B cell (primary cell): Measurements from ENCODE around the gene YIPF2. TPM values are rescaled to one million over a fixed set of nuclear protein-coding genes. Genes with fewer than 3 reads are reported as not detected.

Experiments
- ATAC-seq: fragments of 200-7000 bp; cut with Tn5 transposase; one replicate; pipeline ENCODE4 v1.10.0; 2021; ENCODE audit warnings: low read depth, mild to moderate bottlenecking, moderate number of reproducible peaks, moderate library complexity
- CTCF ChIA-PET: fragments of 350-600 bp; sonication (Branson Sonifier 250); formaldehyde crosslinking; loops from one replicate; lab custom pipeline; 2021; ENCODE audit warnings: antibody characterized with exemption, inconsistent platforms; lab: Charles Lee
- POLR2A ChIA-PET: fragments of 350-600 bp; sonication (Branson Sonifier 250); formaldehyde crosslinking; loops from one replicate; lab custom pipeline; 2021; ENCODE audit warnings: antibody characterized with exemption; lab: Charles Lee
- DNase-seq: peaks from one replicate; pipeline ENCODE4 v3.0.0; 2013
- H2AFZ ChIP-seq: 2 replicates; pipeline ENCODE4 v1.6.1; 2012; ENCODE audit warnings: mild to moderate bottlenecking, low read depth, low read length; ENCODE audit not compliant: insufficient read depth, poor library complexity, severe bottlenecking
- H3K27ac ChIP-seq, 2 donors: 1 replicate in 1 of 2; 2 replicates in 1 of 2; pipeline ENCODE4 v1.5.1; 2012 to 2013; ENCODE audit warnings: low read length in 2 of 2, mild to moderate bottlenecking in 2 of 2, moderate library complexity in 1 of 2
- H3K27me3 ChIP-seq, 4 experiments: fragments of 200-600 bp in 1 of 4; sonication (generic) in 1 of 4; replicated peaks in 1 of 4; 1 replicate in 2 of 4; 2 replicates in 2 of 4; pipeline versions ENCODE4 v1.6.1 to v1.7.0; 2013 to 2016; ENCODE audit warnings: low read length in 3 of 4, mild to moderate bottlenecking in 2 of 4, mixed read lengths in 1 of 4, moderate library complexity in 1 of 4; ENCODE audit not compliant: insufficient read depth in 4 of 4, control insufficient read depth in 3 of 4; ENCODE audit errors: control extremely low read depth in 1 of 4
- H3K36me3 ChIP-seq, 2 experiments: replicated peaks in 1 of 2; 1 replicate in 1 of 2; 2 replicates in 1 of 2; pipeline versions ENCODE4 v1.6.1 to v1.7.1; 2013; ENCODE audit warnings: low read length in 1 of 2; ENCODE audit not compliant: insufficient read depth in 2 of 2, control insufficient read depth in 1 of 2; ENCODE audit errors: control extremely low read depth in 1 of 2, extremely low read depth in 1 of 2
- H3K4me1 ChIP-seq, 2 donors: fragments of 200-600 bp in 1 of 2; sonication (generic) in 1 of 2; 1 replicate in 1 of 2; 2 replicates in 1 of 2; pipeline versions ENCODE4 v1.5.1 to v1.6.1; 2013 to 2017; ENCODE audit warnings: low read length in 2 of 2; ENCODE audit not compliant: control insufficient read depth in 2 of 2, insufficient read depth in 2 of 2
- H3K4me2 ChIP-seq: replicated peaks from 2 replicates; pipeline ENCODE3; 2012; ENCODE audit warnings: mild to moderate bottlenecking, low read depth, low read length; ENCODE audit not compliant: poor library complexity, severe bottlenecking
- H3K4me3 ChIP-seq, 5 experiments: fragments of 200-600 bp in 1 of 5; sonication (generic) in 1 of 5; 1 replicate in 3 of 5; 2 replicates in 2 of 5; pipeline versions ENCODE4 v1.5.1 to v1.7.0; 2011 to 2016; ENCODE audit warnings: low read length in 4 of 5, mild to moderate bottlenecking in 4 of 5, low read depth in 2 of 5, control low read depth in 1 of 5, moderate library complexity in 1 of 5; ENCODE audit not compliant: insufficient read depth in 1 of 5; ENCODE audit errors: control extremely low read depth in 1 of 5, extremely low read depth in 1 of 5
- H3K79me2 ChIP-seq: fragments of 200-600 bp; sonication (generic); one replicate; pipeline ENCODE4 v1.6.0; 2016; ENCODE audit warnings: low read length; ENCODE audit not compliant: control insufficient read depth, insufficient read depth
- H3K9ac ChIP-seq: fragments of 200-600 bp; sonication (generic); 2 replicates; pipeline ENCODE4 v1.6.1; 2017; ENCODE audit warnings: mild to moderate bottlenecking, low read length, moderate library complexity
- H3K9me3 ChIP-seq, 3 donors: one replicate each; pipeline versions ENCODE4 v1.6.1 to v1.7.1; 2013; ENCODE audit warnings: low read length in 2 of 3; ENCODE audit not compliant: control insufficient read depth in 2 of 3, insufficient read depth in 1 of 3; ENCODE audit errors: control extremely low read depth in 1 of 3
- H4K20me1 ChIP-seq: 2 replicates; pipeline ENCODE4 v1.6.0; 2012; ENCODE audit warnings: mild to moderate bottlenecking, low read length; ENCODE audit not compliant: insufficient read depth, control insufficient read depth, poor library complexity, severe bottlenecking
- H3K27ac Mint-ChIP-seq: one replicate; pipeline ENCODE4 v1.8.0; 2021; ENCODE audit warnings: mixed read lengths
- H3K27me3 Mint-ChIP-seq: one replicate; pipeline ENCODE4 v1.8.0; 2021; ENCODE audit warnings: mixed read lengths
- H3K4me1 Mint-ChIP-seq: one replicate; pipeline ENCODE4 v1.8.0; 2021; ENCODE audit warnings: mixed read lengths
- H3K4me3 Mint-ChIP-seq: one replicate; pipeline ENCODE4 v1.8.0; 2021; ENCODE audit warnings: mixed read lengths
- H3K9me3 Mint-ChIP-seq: one replicate; pipeline ENCODE4 v1.8.0; 2022; ENCODE audit warnings: mixed read lengths; ENCODE audit not compliant: insufficient read depth
- CTCF ChIP-seq: fragments of 200-600 bp; IDR thresholded peaks from one replicate; pipeline ENCODE4 v1.8.0; 2022; ENCODE audit warnings: antibody characterized with exemption, mild to moderate bottlenecking
- EZH2 ChIP-seq: IDR thresholded peaks from 2 replicates; pipeline ENCODE4 v1.6.1; 2012; ENCODE audit warnings: borderline replicate concordance, low read depth, mild to moderate bottlenecking, moderate library complexity, low read length; ENCODE audit not compliant: insufficient read depth, poor library complexity, severe bottlenecking
- WGBS: methylation state at CpG from one replicate; pipeline ENCODE4 v1.1.5; 2013; ENCODE audit warnings: missing lambda C conversion rate; ENCODE audit not compliant: insufficient coverage; 5-methylcytosine and 5-hydroxymethylcytosine counted together
- intact Hi-C: fragments of 100-400 bp; cut with micrococcal nuclease; formaldehyde crosslinking; loops from one replicate; pipeline ENCODE4 v1.10.0; 2022
- polyA minus RNA-seq: library from RNA; depleted of rRNA, polyadenylated mRNA; stranded (reverse); fragments of >200 nt; gene quantifications from 2 replicates; pipeline ENCODE4 v1.2.3, GENCODE V29; 2012
- polyA plus RNA-seq: library from polyadenylated mRNA; depleted of rRNA; stranded (reverse); fragments of >200 nt; gene quantifications from 2 replicates; pipeline ENCODE4 v1.2.3, GENCODE V29; 2012
- total RNA-seq, 2 donors: library from RNA; stranded (reverse); fragments of 120-200 nt in 1 of 2; gene quantifications; 1 replicate in 1 of 2; 2 replicates in 1 of 2; pipeline versions ENCODE4 v1.2.3 to v1.2.4, GENCODE V29; 2013 to 2022

Gene YIPF2
- total RNA-seq (19.8 and 21.9 TPM in 2 replicates), polyA plus RNA-seq (28.1 and 34.8 TPM in 2 replicates), polyA minus RNA-seq (25.9 and 30.3 TPM in 2 replicates)
- 13.9 TPM for total RNA-seq (2013)

GRCh38 chr19:10928563-10929401 lies at the start of gene YIPF2, which contains the start of gene TIMM29:
Gene YIPF2, minus strand, starts transcription at chr19:10928639. Its CDS starts 229 bp downstream, at chr19:10928410.
Gene TIMM29, plus strand, starts transcription at chr19:10928811. Its CDS starts 12 bp downstream, at chr19:10928823.
- H3K9ac ChIP-seq: peak within 1 kb of the TSS; percentile 86
- under 1% methylated on average over 95 of the region's 96 CpGs for WGBS
- H3K4me3 ChIP-seq: peak within 1 kb of the TSS; percentile 54 to 94 (median 83)
- intact Hi-C loops: loop anchor here (2.0 kb wide), 1 partner anchor 56 kb away; no protein-coding TSS in a partner anchor
- Mint-ChIP-seq H3K27ac (peak within 1 kb of the TSS; percentile 90), H3K4me1 (peaks cover 18% of the 10 kb centered on the region), H3K9me3 (no peaks in the 10 kb centered on the region), H3K27me3 (no peaks in the 10 kb centered on the region), H3K4me3 (peak within 1 kb of the TSS; percentile 93)
- peak within 1 kb of the TSS; percentile 82 for H3K4me2 ChIP-seq
- no peaks in the 10 kb centered on the region for H3K27me3 ChIP-seq
- POLR2A ChIA-PET: no interaction called here
- DNase-seq (peak; percentile 92), ATAC-seq (peak; percentile 82)
- peaks cover 17% of the 10 kb centered on the region for H3K79me2 ChIP-seq
- peaks cover 18% of the 10 kb centered on the region for H4K20me1 ChIP-seq
- H3K27ac ChIP-seq: peak within 1 kb of the TSS; percentile 41 to 72
- H3K9me3 ChIP-seq: no peaks in the 10 kb centered on the region
- TF ChIP-seq EZH2: no peak
- no peak for TF ChIP-seq CTCF
- peak within 1 kb of the TSS; percentile 92 for H2AFZ ChIP-seq
- H3K36me3 ChIP-seq: peaks cover 0 to 2% of the 10 kb centered on the region in 2 experiments
- peaks cover 13 to 24% of the 10 kb centered on the region in 2 donors for H3K4me1 ChIP-seq
- CTCF ChIA-PET: interaction anchor here (2.0 kb wide), 1 partner anchor 13 kb away, joined by 11 read pairs; no protein-coding TSS in a partner anchor

DNA sequence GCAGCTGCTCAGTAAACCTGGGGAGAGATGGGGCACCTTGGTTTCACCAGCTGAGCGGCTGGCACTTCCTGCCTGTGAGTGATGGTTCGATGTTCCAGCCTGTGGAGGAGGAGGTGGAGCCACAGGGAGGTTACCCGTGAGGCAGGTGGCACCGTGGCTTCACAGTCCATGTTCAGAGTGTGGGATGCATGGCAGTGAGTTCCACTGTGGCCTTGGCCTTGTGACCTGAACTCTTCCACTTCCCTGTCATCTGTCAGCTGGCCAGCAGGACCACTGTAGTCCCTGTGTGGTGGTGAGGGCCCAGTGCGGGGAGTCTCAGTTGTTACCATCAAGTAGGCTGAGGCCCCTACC lies 49.3 kb upstream of the YIPF2 start:
- ATAC-seq (no peak), DNase-seq (no peak)
- Histone ChIP-seq H3K27me3 (no peaks in the 10 kb centered on the region), H3K4me2 (no peak overlapping the region), H3K4me3 (no peak overlapping the region), H2AFZ (no peak overlapping the region), H3K36me3 (peaks cover 0 to 4% of the 10 kb centered on the region in 2 experiments), H3K4me1 (peaks cover 8 to 43% of the 10 kb centered on the region in 2 donors), H3K9me3 (no peaks in the 10 kb centered on the region), H3K79me2 (peaks cover 88% of the 10 kb centered on the region), H3K9ac (no peak overlapping the region), H4K20me1 (peaks cover 55% of the 10 kb centered on the region), H3K27ac (no peak overlapping the region)
- Mint-ChIP-seq H3K9me3 (no peaks in the 10 kb centered on the region), H3K4me3 (no peak overlapping the region), H3K27ac (no peak overlapping the region), H3K27me3 (no peaks in the 10 kb centered on the region), H3K4me1 (peaks cover 25% of the 10 kb centered on the region)
- 47% methylated on average over 4 of the region's 5 CpGs for WGBS
- CTCF ChIA-PET: no interaction called here
- TF ChIP-seq EZH2: no peak
- TF ChIP-seq CTCF: no peak
- intact Hi-C loops: no loop called here
- POLR2A ChIA-PET: no interaction called here
